GM18526 (cell line): ENCODE data around the gene ICOS.

ENCODE experiments used
- POLR2A ChIP-seq: IDR thresholded peaks from 3 replicates; pipeline ENCODE4 v1.6.1; 2011; ENCODE audit not compliant: insufficient read length; ENCODE audit errors: extremely low read depth

The ICOS gene

GRCh38 chr2:203909261-203909967 is 27.1 kb upstream of the ICOS start:
- TF ChIP-seq POLR2A, result no peak

DNA sequence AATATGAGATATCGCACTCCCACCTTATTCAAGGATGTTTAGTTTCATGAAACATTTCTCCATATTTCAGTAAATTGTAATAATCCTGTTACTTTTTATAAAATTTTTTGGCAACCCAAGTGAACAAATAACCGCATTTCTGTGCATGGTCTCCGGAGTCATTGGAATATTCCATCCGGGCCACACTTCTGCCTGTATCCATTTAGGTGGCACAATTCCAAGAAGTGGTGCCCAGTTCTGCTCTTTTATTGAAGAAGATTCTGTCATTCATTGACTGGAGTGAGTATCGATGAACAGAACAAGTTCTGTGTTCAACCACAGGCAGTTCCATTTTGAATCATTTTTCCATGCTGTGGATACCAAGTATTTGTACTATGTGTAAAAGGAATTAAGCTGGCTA is 26.6 kb upstream of the ICOS start:
- TF ChIP-seq POLR2A, result no peak

GRCh38 chr2:203913947-203914346 is 22.6 kb upstream of the ICOS start:
- TF ChIP-seq POLR2A, result no peak

- TF ChIP-seq POLR2A, result no peak
Measured at GRCh38 chr2:203914546-203915182, 21.9 kb upstream of the ICOS start.

GRCh38 chr2:203915256-203915655 is 21.3 kb upstream of the ICOS start:
- TF ChIP-seq POLR2A, result no peak

- TF ChIP-seq POLR2A, result no peak
Measured at GRCh38 chr2:203916756-203917155, 19.8 kb upstream of the ICOS start.

- no peak for TF ChIP-seq POLR2A
Measured at GRCh38 chr2:203918264-203918663, 18.3 kb upstream of the ICOS start.

- no peak for TF ChIP-seq POLR2A
Measured at GRCh38 chr2:203918839-203919238, 17.7 kb upstream of the ICOS start.

GRCh38 chr2:203925512-203926158 is 10.9 kb upstream of the ICOS start:
- no peak for TF ChIP-seq POLR2A

- no peak for TF ChIP-seq POLR2A
Measured at GRCh38 chr2:203928849-203929248, 7.7 kb upstream of the ICOS start.

GRCh38 chr2:203934041-203934492 is 2.5 kb upstream of the ICOS start:
- TF ChIP-seq POLR2A, result no peak

DNA sequence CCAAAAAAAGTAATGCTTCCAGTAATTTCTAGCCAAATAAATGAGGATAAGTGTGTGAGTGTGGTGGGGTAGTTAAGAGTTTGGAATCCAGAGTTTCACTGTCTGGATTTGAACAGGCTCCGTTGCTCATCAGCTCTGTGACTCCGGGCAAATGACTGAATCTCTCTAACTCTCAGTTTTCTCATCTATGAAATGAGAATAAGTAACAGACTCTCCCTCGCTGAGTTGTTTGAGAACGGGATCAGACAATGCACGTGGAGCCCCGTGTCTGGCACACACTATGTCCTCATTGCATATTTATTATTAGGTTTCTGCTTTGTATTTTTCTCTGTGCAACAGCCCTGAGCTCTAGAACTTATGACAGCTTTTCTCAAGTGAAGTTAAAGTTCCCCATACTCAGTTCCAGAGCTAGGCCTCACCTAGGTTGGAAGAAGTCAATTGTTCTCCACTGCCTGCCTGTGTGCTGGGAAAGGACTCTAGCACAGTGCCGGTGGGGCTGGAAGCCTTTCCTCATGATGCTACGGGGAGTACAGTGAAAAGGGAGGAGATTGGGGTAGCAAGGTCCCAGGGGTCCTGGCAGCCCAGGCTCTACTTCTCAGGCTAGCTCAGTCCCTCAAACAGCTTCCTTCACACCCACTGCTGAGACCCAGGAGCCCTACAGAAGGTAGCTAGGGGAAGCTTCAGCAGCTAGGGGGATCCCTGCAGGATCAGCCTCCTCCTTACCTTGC is 1.7 kb upstream of the ICOS start:
- no peak for TF ChIP-seq POLR2A

- no peak for TF ChIP-seq POLR2A
Measured at GRCh38 chr2:203935568-203935967, 995 bp upstream of the ICOS start.

- no peak for TF ChIP-seq POLR2A
Measured at GRCh38 chr2:203936949-203937348, 386 bp downstream of the ICOS start.

DNA sequence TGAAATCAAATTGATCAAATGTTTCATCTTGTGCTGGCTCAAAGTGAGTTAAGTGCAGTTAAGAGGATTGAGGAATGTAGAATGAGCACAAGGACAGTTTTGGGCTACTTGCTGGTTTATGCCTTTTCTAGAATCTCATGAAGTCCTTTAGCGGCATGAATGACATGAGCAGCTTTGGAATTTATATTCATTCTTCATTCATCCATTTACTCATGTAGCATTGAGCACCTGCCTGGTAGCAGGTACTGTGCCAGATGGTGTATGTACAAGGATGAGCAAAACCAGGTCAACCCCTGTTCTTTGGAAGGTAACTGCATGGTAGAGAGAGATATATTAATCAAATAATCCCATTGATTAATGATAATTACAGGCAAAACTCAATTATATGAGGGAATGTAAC is 1.2 kb downstream of the ICOS start:
- no peak for TF ChIP-seq POLR2A

- TF ChIP-seq POLR2A, result no peak
Measured at GRCh38 chr2:203940039-203940438, 3.5 kb downstream of the ICOS start.
